ENCODE measurements around the gene TSR1. TPM values are rescaled to one million over a fixed set of nuclear protein-coding genes. Genes with fewer than 3 reads are reported as not detected.

Gene TSR1
- polyA plus RNA-seq, 1 donor, result 24.2 TPM

GRCh38 chr17:2378905-2379304 is 42.6 kb upstream of the TSR1 start:
- no peak for DNase-seq
- Histone ChIP-seq H3K27ac (ENCODE audit: low read length) (no peak overlapping the region), H3K4me3 (ENCODE audit: low read length) (no peak overlapping the region), H3K9me3 (ENCODE audit: control insufficient read depth, low read depth, low read length) (no peaks in the 10 kb centered on the region), H3K27me3 (ENCODE audit: control insufficient read depth, insufficient read depth, low read length) (no peaks in the 10 kb centered on the region), H3K4me1 (ENCODE audit: control insufficient read depth, insufficient read depth, low read length) (peaks cover 5% of the 10 kb centered on the region), H3K36me3 (ENCODE audit: control insufficient read depth, insufficient read depth, low read length) (peaks cover 63% of the 10 kb centered on the region)
- WGBS (ENCODE audit: insufficient coverage, low lambda C conversion rate), result no CpG with 5 or more reads among the region's 11 CpGs

GRCh38 chr17:2377659-2378058 is 41.4 kb upstream of the TSR1 start:
- Histone ChIP-seq H3K27me3 (ENCODE audit: control insufficient read depth, insufficient read depth, low read length) (no peaks in the 10 kb centered on the region), H3K4me1 (ENCODE audit: control insufficient read depth, insufficient read depth, low read length) (no peaks in the 10 kb centered on the region), H3K36me3 (ENCODE audit: control insufficient read depth, insufficient read depth, low read length) (peaks cover 75% of the 10 kb centered on the region), H3K9me3 (ENCODE audit: control insufficient read depth, low read depth, low read length) (no peaks in the 10 kb centered on the region), H3K27ac (ENCODE audit: low read length) (no peak overlapping the region), H3K4me3 (ENCODE audit: low read length) (no peak overlapping the region)
- no CpG with 5 or more reads among the region's 10 CpGs for WGBS (ENCODE audit: insufficient coverage, low lambda C conversion rate)
- no peak for DNase-seq

- Histone ChIP-seq H3K9me3 (ENCODE audit: control insufficient read depth, low read depth, low read length) (no peaks in the 10 kb centered on the region), H3K4me1 (ENCODE audit: control insufficient read depth, insufficient read depth, low read length) (no peaks in the 10 kb centered on the region), H3K27me3 (ENCODE audit: control insufficient read depth, insufficient read depth, low read length) (no peaks in the 10 kb centered on the region), H3K27ac (ENCODE audit: low read length) (no peak overlapping the region), H3K36me3 (ENCODE audit: control insufficient read depth, insufficient read depth, low read length) (peaks cover 79% of the 10 kb centered on the region), H3K4me3 (ENCODE audit: low read length) (no peak overlapping the region)
- DNase-seq, result no peak
- no CpG with 5 or more reads among the region's 14 CpGs for WGBS (ENCODE audit: insufficient coverage, low lambda C conversion rate)
These were observed 39.9 kb upstream of the TSR1 start for GRCh38 chr17:2376107-2376506.

GRCh38 chr17:2375406-2375805 is 39.1 kb upstream of the TSR1 start:
- no peak for DNase-seq
- Histone ChIP-seq H3K27ac (ENCODE audit: low read length) (no peak overlapping the region), H3K27me3 (ENCODE audit: control insufficient read depth, insufficient read depth, low read length) (no peaks in the 10 kb centered on the region), H3K9me3 (ENCODE audit: control insufficient read depth, low read depth, low read length) (no peaks in the 10 kb centered on the region), H3K36me3 (ENCODE audit: control insufficient read depth, insufficient read depth, low read length) (peaks cover 79% of the 10 kb centered on the region), H3K4me1 (ENCODE audit: control insufficient read depth, insufficient read depth, low read length) (no peaks in the 10 kb centered on the region), H3K4me3 (ENCODE audit: low read length) (no peak overlapping the region)
- WGBS (ENCODE audit: insufficient coverage, low lambda C conversion rate), result no CpG with 5 or more reads among the region's 19 CpGs

GRCh38 chr17:2374549-2375285 is 38.5 kb upstream of the TSR1 start:
- Histone ChIP-seq H3K4me1 (ENCODE audit: control insufficient read depth, insufficient read depth, low read length) (no peaks in the 10 kb centered on the region), H3K4me3 (ENCODE audit: low read length) (no peak overlapping the region), H3K36me3 (ENCODE audit: control insufficient read depth, insufficient read depth, low read length) (peaks cover 72% of the 10 kb centered on the region), H3K9me3 (ENCODE audit: control insufficient read depth, low read depth, low read length) (no peaks in the 10 kb centered on the region), H3K27me3 (ENCODE audit: control insufficient read depth, insufficient read depth, low read length) (no peaks in the 10 kb centered on the region), H3K27ac (ENCODE audit: low read length) (no peak overlapping the region)
- DNase-seq, result no peak
- WGBS (ENCODE audit: insufficient coverage, low lambda C conversion rate), result 60% methylated on average over 1 of the region's 11 CpGs

GRCh38 chr17:2373179-2373578 is 36.9 kb upstream of the TSR1 start:
- DNase-seq, result no peak
- Histone ChIP-seq H3K9me3 (ENCODE audit: control insufficient read depth, low read depth, low read length) (no peaks in the 10 kb centered on the region), H3K4me3 (ENCODE audit: low read length) (no peak overlapping the region), H3K36me3 (ENCODE audit: control insufficient read depth, insufficient read depth, low read length) (peaks cover 59% of the 10 kb centered on the region), H3K27ac (ENCODE audit: low read length) (no peak overlapping the region), H3K4me1 (ENCODE audit: control insufficient read depth, insufficient read depth, low read length) (no peaks in the 10 kb centered on the region), H3K27me3 (ENCODE audit: control insufficient read depth, insufficient read depth, low read length) (no peaks in the 10 kb centered on the region)
- no CpG with 5 or more reads among the region's 18 CpGs for WGBS (ENCODE audit: insufficient coverage, low lambda C conversion rate)

- no peak for DNase-seq
- no peaks in the 10 kb centered on the region for H3K4me1 ChIP-seq (ENCODE audit: control insufficient read depth, insufficient read depth, low read length)
- WGBS (ENCODE audit: insufficient coverage, low lambda C conversion rate), result no CpG with 5 or more reads among the region's 16 CpGs
- peaks cover 57% of the 10 kb centered on the region for H3K36me3 ChIP-seq (ENCODE audit: control insufficient read depth, insufficient read depth, low read length)
- H3K27ac ChIP-seq (ENCODE audit: low read length), result no peak overlapping the region
- no peaks in the 10 kb centered on the region for H3K9me3 ChIP-seq (ENCODE audit: control insufficient read depth, low read depth, low read length)
- H3K27me3 ChIP-seq (ENCODE audit: control insufficient read depth, insufficient read depth, low read length), result no peaks in the 10 kb centered on the region
- no peak overlapping the region for H3K4me3 ChIP-seq (ENCODE audit: low read length)
These were observed 36.4 kb upstream of the TSR1 start for GRCh38 chr17:2372681-2373080.

- H3K4me1 ChIP-seq (ENCODE audit: control insufficient read depth, insufficient read depth, low read length), result no peaks in the 10 kb centered on the region
- DNase-seq, result no peak
- no peak overlapping the region for H3K27ac ChIP-seq (ENCODE audit: low read length)
- H3K27me3 ChIP-seq (ENCODE audit: control insufficient read depth, insufficient read depth, low read length), result no peaks in the 10 kb centered on the region
- no peak overlapping the region for H3K4me3 ChIP-seq (ENCODE audit: low read length)
- peaks cover 57% of the 10 kb centered on the region for H3K36me3 ChIP-seq (ENCODE audit: control insufficient read depth, insufficient read depth, low read length)
- no peaks in the 10 kb centered on the region for H3K9me3 ChIP-seq (ENCODE audit: control insufficient read depth, low read depth, low read length)
- no CpG with 5 or more reads among the region's 26 CpGs for WGBS (ENCODE audit: insufficient coverage, low lambda C conversion rate)
These were observed 35.9 kb upstream of the TSR1 start for GRCh38 chr17:2372180-2372579.

- H3K4me1 ChIP-seq (ENCODE audit: control insufficient read depth, insufficient read depth, low read length), result no peaks in the 10 kb centered on the region
- H3K27ac ChIP-seq (ENCODE audit: low read length), result no peak overlapping the region
- no peaks in the 10 kb centered on the region for H3K9me3 ChIP-seq (ENCODE audit: control insufficient read depth, low read depth, low read length)
- no peak for DNase-seq
- WGBS (ENCODE audit: insufficient coverage, low lambda C conversion rate), result no CpG with 5 or more reads among the region's 30 CpGs
- H3K27me3 ChIP-seq (ENCODE audit: control insufficient read depth, insufficient read depth, low read length), result no peaks in the 10 kb centered on the region
- peaks cover 52% of the 10 kb centered on the region for H3K36me3 ChIP-seq (ENCODE audit: control insufficient read depth, insufficient read depth, low read length)
- H3K4me3 ChIP-seq (ENCODE audit: low read length), result no peak overlapping the region
These were observed 35.2 kb upstream of the TSR1 start for GRCh38 chr17:2371183-2372130.

GRCh38 chr17:2370211-2370589 is 33.9 kb upstream of the TSR1 start:
- peaks cover 43% of the 10 kb centered on the region for H3K36me3 ChIP-seq (ENCODE audit: control insufficient read depth, insufficient read depth, low read length)
- WGBS (ENCODE audit: insufficient coverage, low lambda C conversion rate), result no CpG with 5 or more reads among the region's 11 CpGs
- no peak for DNase-seq
- no peaks in the 10 kb centered on the region for H3K9me3 ChIP-seq (ENCODE audit: control insufficient read depth, low read depth, low read length)
- H3K4me1 ChIP-seq (ENCODE audit: control insufficient read depth, insufficient read depth, low read length), result no peaks in the 10 kb centered on the region
- H3K27ac ChIP-seq (ENCODE audit: low read length), result no peak overlapping the region
- H3K4me3 ChIP-seq (ENCODE audit: low read length), result no peak overlapping the region
- no peaks in the 10 kb centered on the region for H3K27me3 ChIP-seq (ENCODE audit: control insufficient read depth, insufficient read depth, low read length)

All from large intestine (tissue), 3 donors.